Stimulated activated naive B cell treated with anti-CD40 and anti-IgM and Interleukin-4, amounts not matched to agents 10 μg/mL and 1 μg/mL and 100 μg/mL, for 72 hours (primary cell): ENCODE measurements around the gene SAPCD1.
"Not testable (repeated sequence)": the region's sequence is repeated elsewhere in the genome, so short reads cannot be mapped to it uniquely, and the experiment has no call there.

Experiments
- ATAC-seq, 2 donors: fragments of 150-1000 bp; cut with Tn5 transposase; replicated peaks; 2 replicates each; pipeline ENCODE4 v1.10.0; 2021; ENCODE audit warnings: moderate library complexity in 1 of 2
- DNase-seq: peaks from one replicate; pipeline ENCODE4 v3.0.0; 2021
- H3K27ac Mint-ChIP-seq: one replicate; pipeline ENCODE4 v1.8.0; 2022; ENCODE audit warnings: mild to moderate bottlenecking, mixed read lengths
- H3K27me3 Mint-ChIP-seq, 2 donors: one replicate each; pipeline ENCODE4 v1.8.0; 2022; ENCODE audit warnings: mixed read lengths in 2 of 2
- H3K36me3 Mint-ChIP-seq, 2 donors: one replicate each; pipeline ENCODE4 v1.8.0; 2022; ENCODE audit warnings: mixed read lengths in 2 of 2, mild to moderate bottlenecking in 1 of 2
- H3K4me1 Mint-ChIP-seq, 2 donors: one replicate each; pipeline ENCODE4 v1.8.0; 2022; ENCODE audit warnings: mixed read lengths in 2 of 2, mild to moderate bottlenecking in 1 of 2
- H3K4me3 Mint-ChIP-seq, 2 donors: one replicate each; pipeline ENCODE4 v1.8.0; 2022; ENCODE audit warnings: mild to moderate bottlenecking in 2 of 2, mixed read lengths in 2 of 2, moderate library complexity in 1 of 2
- H3K9me3 Mint-ChIP-seq, 2 donors: one replicate each; pipeline ENCODE4 v1.8.0; 2022; ENCODE audit warnings: mixed read lengths in 2 of 2, mild to moderate bottlenecking in 1 of 2

The SAPCD1 gene

GRCh38 chr6:31801031-31801927 lies 38.8 kb downstream of the SAPCD1 start:
- DNase-seq, H3K27ac Mint-ChIP-seq, H3K4me3 Mint-ChIP-seq, ATAC-seq, H3K9me3 Mint-ChIP-seq, H3K27me3 Mint-ChIP-seq: not testable (repeated sequence)
- H3K4me1 Mint-ChIP-seq, result peaks cover 13 to 35% of the 10 kb centered on the region in 2 donors
- H3K36me3 Mint-ChIP-seq, result peaks cover 17 to 21% of the 10 kb centered on the region in 2 donors

GRCh38 chr6:31805939-31806469 lies 43.5 kb downstream of the SAPCD1 start:
- Mint-ChIP-seq H3K4me3 (peak overlapping the region; percentile 94 to 95), H3K27me3 (no peaks in the 10 kb centered on the region), H3K9me3 (no peaks in the 10 kb centered on the region), H3K4me1 (peaks cover 12 to 24% of the 10 kb centered on the region in 2 donors), H3K36me3 (peaks cover 12 to 28% of the 10 kb centered on the region in 2 donors), H3K27ac (peak overlapping the region; percentile 98)
- ATAC-seq (peak; percentile 44 to 46), DNase-seq (no peak)

GRCh38 chr6:31806470-31807272 lies 44.2 kb downstream of the SAPCD1 start, which contains the start of gene LSM2:
LSM2 (minus strand) TSS chr6:31806966; CDS start chr6:31806757, 209 bp downstream.
- H3K9me3 Mint-ChIP-seq, result no peaks in the 10 kb centered on the region
- ATAC-seq (peak; percentile 97 to 98), DNase-seq (peak; percentile 94)
- H3K4me3 Mint-ChIP-seq, result peak within 1 kb of the TSS; percentile 94 to 95
- H3K27me3 Mint-ChIP-seq, result no peaks in the 10 kb centered on the region
- peaks cover 7 to 28% of the 10 kb centered on the region in 2 donors for H3K36me3 Mint-ChIP-seq
- H3K4me1 Mint-ChIP-seq, result peaks cover 12 to 24% of the 10 kb centered on the region in 2 donors
- peak within 1 kb of the TSS; percentile 98 for H3K27ac Mint-ChIP-seq

GRCh38 chr6:31808599-31808998 lies 46.1 kb downstream of the SAPCD1 start:
- H3K27ac Mint-ChIP-seq, H3K9me3 Mint-ChIP-seq, H3K27me3 Mint-ChIP-seq, DNase-seq, H3K4me3 Mint-ChIP-seq, ATAC-seq: not testable (repeated sequence)
- Mint-ChIP-seq H3K36me3 (peaks cover 2 to 20% of the 10 kb centered on the region in 2 donors), H3K4me1 (peaks cover 15 to 20% of the 10 kb centered on the region in 2 donors)

- Mint-ChIP-seq H3K27ac (no peak overlapping the region), H3K4me1 (peaks cover 12 to 25% of the 10 kb centered on the region in 2 donors), H3K9me3 (no peaks in the 10 kb centered on the region), H3K4me3 (no peak overlapping the region), H3K36me3 (peaks cover 2 to 11% of the 10 kb centered on the region in 2 donors), H3K27me3 (no peaks in the 10 kb centered on the region)
- DNase-seq (no peak), ATAC-seq (no peak)
Observed at GRCh38 chr6:31811645-31812044, 49.2 kb downstream of the SAPCD1 start.

GRCh38 chr6:31813465-31813849 lies 51.0 kb downstream of the SAPCD1 start:
- ATAC-seq (no peak), DNase-seq (no peak)
- Mint-ChIP-seq H3K36me3 (peaks cover 2 to 11% of the 10 kb centered on the region in 2 donors), H3K4me1 (peaks cover 21 to 33% of the 10 kb centered on the region in 2 donors), H3K9me3 (no peaks in the 10 kb centered on the region), H3K27ac (no peak overlapping the region), H3K4me3 (peak overlapping the region; percentile 84 to 96), H3K27me3 (no peaks in the 10 kb centered on the region)
